ENCODE measurements around the gene SCN4A.
"Not testable (repeated sequence)": the region's sequence is repeated elsewhere in the genome, so short reads cannot be mapped to it uniquely, and the experiment has no call there.

Gene SCN4A

DNA sequence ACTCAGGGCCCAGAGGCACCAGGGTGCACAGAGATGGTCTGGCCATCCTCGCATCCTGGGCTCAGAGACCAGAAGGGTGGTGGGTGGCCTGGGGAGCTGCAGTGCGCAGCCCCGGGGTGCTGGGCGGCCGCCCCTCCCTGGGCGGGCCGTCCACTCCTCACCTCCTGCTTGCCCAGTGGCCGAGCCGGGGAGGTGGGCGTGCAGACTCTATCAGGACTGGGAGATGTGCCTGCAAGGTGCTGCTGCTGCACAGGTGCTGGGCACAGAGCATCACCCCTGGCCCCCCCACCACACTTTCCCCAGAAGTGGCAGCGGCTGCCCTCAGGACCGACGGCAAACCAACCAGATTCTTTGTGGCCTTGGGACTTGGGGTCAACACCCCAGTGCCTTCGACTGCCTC lies at the start of gene SCN4A:
Gene SCN4A (minus strand): TSS at position 123 of the 400 bp plus-strand sequence. CDS start 77 bp downstream, at position 46.
- TF ChIP-seq, protein P1, sequence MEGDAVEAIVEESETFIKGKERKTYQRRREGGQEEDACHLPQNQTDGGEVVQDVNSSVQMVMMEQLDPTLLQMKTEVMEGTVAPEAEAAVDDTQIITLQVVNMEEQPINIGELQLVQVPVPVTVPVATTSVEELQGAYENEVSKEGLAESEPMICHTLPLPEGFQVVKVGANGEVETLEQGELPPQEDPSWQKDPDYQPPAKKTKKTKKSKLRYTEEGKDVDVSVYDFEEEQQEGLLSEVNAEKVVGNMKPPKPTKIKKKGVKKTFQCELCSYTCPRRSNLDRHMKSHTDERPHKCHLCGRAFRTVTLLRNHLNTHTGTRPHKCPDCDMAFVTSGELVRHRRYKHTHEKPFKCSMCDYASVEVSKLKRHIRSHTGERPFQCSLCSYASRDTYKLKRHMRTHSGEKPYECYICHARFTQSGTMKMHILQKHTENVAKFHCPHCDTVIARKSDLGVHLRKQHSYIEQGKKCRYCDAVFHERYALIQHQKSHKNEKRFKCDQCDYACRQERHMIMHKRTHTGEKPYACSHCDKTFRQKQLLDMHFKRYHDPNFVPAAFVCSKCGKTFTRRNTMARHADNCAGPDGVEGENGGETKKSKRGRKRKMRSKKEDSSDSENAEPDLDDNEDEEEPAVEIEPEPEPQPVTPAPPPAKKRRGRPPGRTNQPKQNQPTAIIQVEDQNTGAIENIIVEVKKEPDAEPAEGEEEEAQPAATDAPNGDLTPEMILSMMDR (IDR thresholded peaks at IDR 0.05; ENCODE audit: control insufficient read depth, extremely low read depth, insufficient read depth) = no peak
- no peak within 1 kb of the TSS for H3K4me3 ChIP-seq (ENCODE audit: low read depth, low read length)
- DNase-seq (ENCODE audit: low read depth) = no peak

DNA sequence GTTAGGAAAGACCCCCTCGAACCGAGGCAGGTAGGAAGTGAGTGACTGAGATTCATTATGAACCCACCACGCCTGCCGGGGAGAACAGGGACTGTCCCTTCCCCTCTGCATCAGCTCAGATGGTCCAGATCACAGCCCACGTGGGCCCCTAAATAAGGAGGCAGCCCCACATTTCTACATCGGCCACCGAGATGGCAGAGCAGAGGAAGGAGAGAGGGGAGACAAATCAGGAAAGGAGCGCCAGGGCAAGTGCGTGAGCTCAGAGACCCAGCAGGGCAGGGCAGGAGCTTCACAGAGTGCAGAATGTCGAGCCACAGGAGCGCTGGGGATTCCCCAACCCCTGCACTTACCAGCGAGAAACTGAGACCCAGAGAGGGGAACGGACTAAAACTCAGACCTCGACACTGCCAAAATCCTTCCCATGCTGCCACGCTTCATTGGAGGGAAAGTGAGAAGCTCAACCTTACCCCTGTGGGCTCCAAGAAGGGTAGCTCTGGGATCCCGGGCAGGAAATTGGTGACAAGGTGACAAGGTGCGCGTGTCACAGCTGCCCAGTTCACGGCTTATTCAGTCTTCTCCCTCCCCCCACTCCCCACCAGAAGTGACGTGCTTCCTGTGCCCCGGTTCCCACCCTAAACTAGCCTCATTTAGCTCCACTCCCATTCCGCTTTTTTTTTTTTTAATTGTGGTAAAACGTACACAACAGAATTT lies 47.5 kb upstream of the SCN4A start, which contains the start of gene ICAM2:
Gene ICAM2 (minus strand): TSS at position 578 of the 711 bp plus-strand sequence. CDS start 13,942 bp downstream, outside the sequence.
- no peak for DNase-seq (ENCODE audit: low read depth)
- no peak within 1 kb of the TSS for H3K4me3 ChIP-seq (ENCODE audit: low read depth, low read length)
- TF ChIP-seq, protein P1 (IDR thresholded peaks at IDR 0.05; ENCODE audit: control insufficient read depth, extremely low read depth, insufficient read depth) = no peak

DNA sequence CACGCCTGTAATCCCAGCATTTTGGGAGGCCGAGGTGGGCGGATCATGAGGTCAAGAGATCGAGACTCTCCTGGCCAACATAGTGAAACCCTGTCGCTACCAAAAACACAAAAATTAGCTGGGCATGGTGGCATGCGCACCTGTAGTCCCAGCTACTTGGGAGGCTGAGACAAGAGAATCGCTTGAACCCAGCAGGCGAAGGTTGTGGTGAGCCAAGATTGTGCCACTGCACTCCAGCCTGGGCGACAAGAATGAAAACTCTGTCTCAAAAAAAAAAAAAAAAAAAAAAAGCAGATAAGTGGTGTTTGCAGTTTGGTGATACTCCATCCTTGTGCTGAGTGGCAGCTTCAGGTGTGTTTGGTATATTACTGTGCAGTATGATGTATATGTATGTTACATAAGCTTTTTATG lies 46.8 kb upstream of the SCN4A start:
- not testable (repeated sequence) for DNase-seq (ENCODE audit: low read depth); H3K4me3 ChIP-seq (ENCODE audit: low read depth, low read length)

GRCh38 chr17:64017381-64017980 lies 44.8 kb upstream of the SCN4A start:
- TF ChIP-seq, protein P1 (IDR thresholded peaks at IDR 0.05; ENCODE audit: control insufficient read depth, extremely low read depth, insufficient read depth) = no peak
- H3K4me3 ChIP-seq (ENCODE audit: low read depth, low read length) = no peak overlapping the region
- DNase-seq (ENCODE audit: low read depth) = no peak

DNA sequence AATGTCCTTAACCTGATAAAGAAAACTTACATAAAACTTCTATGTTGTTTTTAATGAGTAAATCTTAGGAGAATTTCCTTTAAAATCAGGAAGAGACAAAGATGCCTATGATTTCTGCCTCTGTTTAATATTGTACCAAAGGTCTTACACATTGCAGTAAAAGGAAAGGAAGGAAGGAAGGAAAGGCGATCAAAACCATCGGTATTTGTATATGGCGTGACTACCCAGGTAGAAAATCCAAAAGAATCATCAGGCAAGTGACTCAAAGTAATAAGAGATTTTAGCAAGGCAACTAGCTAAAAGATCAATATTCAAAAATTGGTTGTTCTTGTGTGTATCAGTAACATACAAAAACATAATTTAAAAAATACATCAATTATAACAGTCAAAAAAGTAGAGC lies 44.3 kb upstream of the SCN4A start:
- TF ChIP-seq, protein P1 (IDR thresholded peaks at IDR 0.05; ENCODE audit: control insufficient read depth, extremely low read depth, insufficient read depth) = no peak
- H3K4me3 ChIP-seq (ENCODE audit: low read depth, low read length) = no peak overlapping the region
- no peak for DNase-seq (ENCODE audit: low read depth)

- DNase-seq (ENCODE audit: low read depth) = no peak
- no peak overlapping the region for H3K4me3 ChIP-seq (ENCODE audit: low read depth, low read length)
- TF ChIP-seq, protein P1 (IDR thresholded peaks at IDR 0.05; ENCODE audit: control insufficient read depth, extremely low read depth, insufficient read depth) = peak; percentile 21; the same call in 1 of the 2 replicates
Measured at GRCh38 chr17:64016231-64016784, 43.6 kb upstream of the SCN4A start.

DNA sequence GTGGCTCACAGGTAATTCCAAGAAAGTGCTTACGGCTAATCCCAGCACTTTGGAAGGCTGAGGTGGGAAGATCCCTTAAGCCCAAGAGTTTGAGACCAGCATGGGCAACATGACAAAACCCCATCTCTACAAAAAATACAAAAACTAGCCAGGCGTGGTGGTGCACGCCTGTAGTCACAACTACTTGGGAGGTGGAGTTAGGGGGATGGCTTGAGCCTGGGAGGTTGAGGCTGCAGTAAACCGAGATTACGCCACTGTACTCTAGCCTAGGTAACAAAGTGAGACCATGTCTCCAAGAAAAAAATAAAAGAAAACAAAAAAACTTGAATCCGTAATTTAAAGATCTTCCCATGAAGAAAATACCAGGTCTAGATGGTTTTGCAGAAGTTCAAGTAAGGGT lies 42.7 kb upstream of the SCN4A start:
- TF ChIP-seq, protein P1 (IDR thresholded peaks at IDR 0.05; ENCODE audit: control insufficient read depth, extremely low read depth, insufficient read depth) = no peak
- no peak for DNase-seq (ENCODE audit: low read depth)
- no peak overlapping the region for H3K4me3 ChIP-seq (ENCODE audit: low read depth, low read length)
